ENCODE results near the gene MAP1S. TPM values are rescaled to one million over a fixed set of nuclear protein-coding genes. Genes with fewer than 3 reads are reported as not detected.

MAP1S gene
- polyA plus RNA-seq, 1 of the 3 experiments (the other 2 are of a cell fraction): 18.4 TPM

DNA sequence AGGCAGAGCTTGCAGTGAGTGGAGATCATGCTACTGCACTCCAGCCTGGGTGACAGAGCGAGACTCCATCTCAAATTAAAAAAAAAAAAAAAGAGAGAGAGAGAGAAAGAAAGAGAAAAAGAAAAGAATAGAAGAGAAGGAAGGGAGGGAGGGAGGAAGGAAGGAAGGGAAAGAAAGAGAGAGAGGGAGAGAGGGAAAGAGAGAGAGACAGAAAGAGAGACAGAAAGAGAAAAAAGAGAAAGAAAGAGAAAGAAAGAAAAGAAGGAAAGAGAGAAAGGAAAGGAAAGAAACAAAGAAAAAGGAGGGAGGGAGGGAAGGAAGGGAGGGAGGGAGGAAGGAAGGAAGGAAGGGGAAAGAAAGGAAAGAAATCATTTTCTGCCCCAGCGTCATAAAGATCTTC is 24.1 kb upstream of the MAP1S start:
- no peaks in the 10 kb centered on the region for H3K36me3 ChIP-seq (replicated peaks in 1 of 2; ENCODE audit: control insufficient read depth in 1 of 2, insufficient read depth in 2 of 2, low read length in 1 of 2)
- H3K9me2 ChIP-seq: no peaks in the 10 kb centered on the region
- ChIA-PET POLR2A (no interaction called here), CTCF (interaction anchor here (3.4 kb wide), 1 partner anchor 10 kb away, joined by 12 read pairs; no protein-coding TSS in a partner anchor)
- DNase-seq: no peak
- no peak overlapping the region for H3K4me3 ChIP-seq (ENCODE audit: low read depth in 2 of 2, low read length in 1 of 2)
- peaks cover 0 to 2% of the 10 kb centered on the region in 2 experiments; a peak in 1 of 4 replicates for H3K4me1 ChIP-seq (ENCODE audit: control insufficient read depth in 1 of 2, insufficient read depth in 2 of 2, low read depth in 1 of 2, low read length in 1 of 2)
- peaks cover 5% of the 10 kb centered on the region; the same call in 1 of the 2 replicates for H3K27me3 ChIP-seq (ENCODE audit: insufficient read depth)
- no peaks in the 10 kb centered on the region for H3K79me2 ChIP-seq (ENCODE audit: insufficient read depth)
- H2AFZ ChIP-seq (ENCODE audit: low read depth): no peak overlapping the region
- TF ChIP-seq IRF3 (IDR thresholded peaks at IDR 0.05; ENCODE audit: low read depth, low read length) (no peak), RCOR1 (IDR thresholded peaks at IDR 0.05; ENCODE audit: low read length) (no peak)
- no peak overlapping the region for H3K27ac ChIP-seq (ENCODE audit: low read depth in 2 of 2, low read length in 1 of 2)
- WGBS (ENCODE audit: low lambda C conversion rate): 58% methylated on average over 2 of the region's 2 CpGs
- no peaks in the 10 kb centered on the region for H4K20me1 ChIP-seq (ENCODE audit: insufficient read depth)
- H3K9ac ChIP-seq: no peak overlapping the region
- no peak overlapping the region for H3K4me2 ChIP-seq
- no peaks in the 10 kb centered on the region for H3K9me3 ChIP-seq
- H3F3A ChIP-seq (replicated peaks; ENCODE audit: insufficient read depth): no peaks in the 10 kb centered on the region

DNA sequence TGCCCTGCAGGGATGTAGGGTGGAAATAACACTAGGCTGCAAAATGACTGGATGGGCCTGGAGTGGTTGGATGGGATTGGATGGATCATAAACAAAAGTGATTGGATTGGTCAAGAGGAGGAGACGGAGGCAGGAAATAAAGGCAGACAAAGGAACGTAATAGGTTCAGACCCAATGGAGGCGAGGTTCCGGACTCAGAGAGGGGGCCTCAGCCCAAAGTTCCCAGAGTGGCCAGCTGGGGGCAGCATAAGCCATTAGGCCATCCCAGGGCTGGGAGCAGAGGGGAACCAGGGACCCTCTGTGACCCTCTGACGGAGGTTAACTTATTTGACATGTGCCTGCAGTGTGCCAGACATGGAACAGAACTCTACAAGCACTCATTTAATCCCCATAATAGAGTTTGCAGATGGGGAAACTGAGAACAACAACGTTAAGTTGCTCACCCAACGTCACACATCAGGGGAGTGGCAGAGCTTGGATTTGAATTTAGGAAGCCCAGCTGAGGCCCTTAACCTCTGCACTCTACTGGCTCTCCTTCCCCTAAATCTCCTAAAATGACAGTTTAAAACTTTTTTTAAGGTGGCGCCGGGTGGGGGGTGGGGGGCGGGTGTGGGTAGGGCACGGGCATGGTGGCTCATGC is 15.3 kb upstream of the MAP1S start:
- peak; percentile 80 for DNase-seq
- CTCF ChIA-PET: interaction anchor here (0.6 to 5.1 kb wide), 21 partner anchors 7 to 235 kb away, joined by 3 to 46 read pairs (median 4); partner anchors contain the start of genes B3GNT3, MAP1S, RPL18A and UNC13A
- no peaks in the 10 kb centered on the region for H3K27me3 ChIP-seq (ENCODE audit: insufficient read depth)

More for the DNA sequence above, 15.3 kb upstream of the MAP1S start:
- POLR2A ChIA-PET: no interaction called here
- TF ChIP-seq, protein P1, sequence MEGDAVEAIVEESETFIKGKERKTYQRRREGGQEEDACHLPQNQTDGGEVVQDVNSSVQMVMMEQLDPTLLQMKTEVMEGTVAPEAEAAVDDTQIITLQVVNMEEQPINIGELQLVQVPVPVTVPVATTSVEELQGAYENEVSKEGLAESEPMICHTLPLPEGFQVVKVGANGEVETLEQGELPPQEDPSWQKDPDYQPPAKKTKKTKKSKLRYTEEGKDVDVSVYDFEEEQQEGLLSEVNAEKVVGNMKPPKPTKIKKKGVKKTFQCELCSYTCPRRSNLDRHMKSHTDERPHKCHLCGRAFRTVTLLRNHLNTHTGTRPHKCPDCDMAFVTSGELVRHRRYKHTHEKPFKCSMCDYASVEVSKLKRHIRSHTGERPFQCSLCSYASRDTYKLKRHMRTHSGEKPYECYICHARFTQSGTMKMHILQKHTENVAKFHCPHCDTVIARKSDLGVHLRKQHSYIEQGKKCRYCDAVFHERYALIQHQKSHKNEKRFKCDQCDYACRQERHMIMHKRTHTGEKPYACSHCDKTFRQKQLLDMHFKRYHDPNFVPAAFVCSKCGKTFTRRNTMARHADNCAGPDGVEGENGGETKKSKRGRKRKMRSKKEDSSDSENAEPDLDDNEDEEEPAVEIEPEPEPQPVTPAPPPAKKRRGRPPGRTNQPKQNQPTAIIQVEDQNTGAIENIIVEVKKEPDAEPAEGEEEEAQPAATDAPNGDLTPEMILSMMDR (IDR thresholded peaks at IDR 0.05): peak; percentile 78
- TF ChIP-seq FOSL2 (IDR thresholded peaks at IDR 0.05; ENCODE audit: borderline replicate concordance, low read depth) (no peak), RAD21 (IDR thresholded peaks at IDR 0.05; ENCODE audit: low read length) (peak; percentile 71), SMC3 (IDR thresholded peaks at IDR 0.05; ENCODE audit: low read depth, low read length) (peak; percentile 77)
- no peak overlapping the region for H3K4me3 ChIP-seq (ENCODE audit: low read depth in 2 of 2, low read length in 1 of 2)
- WGBS (ENCODE audit: low lambda C conversion rate): 74% methylated on average over 11 of the region's 11 CpGs
- no peaks in the 10 kb centered on the region; a peak in 1 of 4 replicates for H3K4me1 ChIP-seq (ENCODE audit: control insufficient read depth in 1 of 2, insufficient read depth in 2 of 2, low read depth in 1 of 2, low read length in 1 of 2)
- no peak overlapping the region for H3K9ac ChIP-seq
- no peak overlapping the region for H3K4me2 ChIP-seq
- no peak overlapping the region for H2AFZ ChIP-seq (ENCODE audit: low read depth)
- H4K20me1 ChIP-seq (ENCODE audit: insufficient read depth): no peaks in the 10 kb centered on the region
- no peaks in the 10 kb centered on the region for H3K9me2 ChIP-seq
- H3K9me3 ChIP-seq: no peaks in the 10 kb centered on the region
- H3F3A ChIP-seq (replicated peaks; ENCODE audit: insufficient read depth): no peaks in the 10 kb centered on the region
- H3K27ac ChIP-seq (ENCODE audit: low read depth in 2 of 2, low read length in 1 of 2): no peak overlapping the region
- H3K36me3 ChIP-seq (replicated peaks in 1 of 2; ENCODE audit: control insufficient read depth in 1 of 2, insufficient read depth in 2 of 2, low read length in 1 of 2): no peaks in the 10 kb centered on the region
- no peaks in the 10 kb centered on the region for H3K79me2 ChIP-seq (ENCODE audit: insufficient read depth)

Data from SK-N-SH (cell line).